CD4-positive, alpha-beta T cell treated with Interleukin-4 for 1 hour (primary cell): ENCODE measurements around the gene IFT172.
"Not testable (repeated sequence)": the region's sequence is repeated elsewhere in the genome, so short reads cannot be mapped to it uniquely, and the experiment has no call there.

Experiments
- DNase-seq, 2 donors: peaks; one replicate each; pipeline ENCODE4 v3.0.0-alpha.2; 2020 to 2022

Gene IFT172, protein sequence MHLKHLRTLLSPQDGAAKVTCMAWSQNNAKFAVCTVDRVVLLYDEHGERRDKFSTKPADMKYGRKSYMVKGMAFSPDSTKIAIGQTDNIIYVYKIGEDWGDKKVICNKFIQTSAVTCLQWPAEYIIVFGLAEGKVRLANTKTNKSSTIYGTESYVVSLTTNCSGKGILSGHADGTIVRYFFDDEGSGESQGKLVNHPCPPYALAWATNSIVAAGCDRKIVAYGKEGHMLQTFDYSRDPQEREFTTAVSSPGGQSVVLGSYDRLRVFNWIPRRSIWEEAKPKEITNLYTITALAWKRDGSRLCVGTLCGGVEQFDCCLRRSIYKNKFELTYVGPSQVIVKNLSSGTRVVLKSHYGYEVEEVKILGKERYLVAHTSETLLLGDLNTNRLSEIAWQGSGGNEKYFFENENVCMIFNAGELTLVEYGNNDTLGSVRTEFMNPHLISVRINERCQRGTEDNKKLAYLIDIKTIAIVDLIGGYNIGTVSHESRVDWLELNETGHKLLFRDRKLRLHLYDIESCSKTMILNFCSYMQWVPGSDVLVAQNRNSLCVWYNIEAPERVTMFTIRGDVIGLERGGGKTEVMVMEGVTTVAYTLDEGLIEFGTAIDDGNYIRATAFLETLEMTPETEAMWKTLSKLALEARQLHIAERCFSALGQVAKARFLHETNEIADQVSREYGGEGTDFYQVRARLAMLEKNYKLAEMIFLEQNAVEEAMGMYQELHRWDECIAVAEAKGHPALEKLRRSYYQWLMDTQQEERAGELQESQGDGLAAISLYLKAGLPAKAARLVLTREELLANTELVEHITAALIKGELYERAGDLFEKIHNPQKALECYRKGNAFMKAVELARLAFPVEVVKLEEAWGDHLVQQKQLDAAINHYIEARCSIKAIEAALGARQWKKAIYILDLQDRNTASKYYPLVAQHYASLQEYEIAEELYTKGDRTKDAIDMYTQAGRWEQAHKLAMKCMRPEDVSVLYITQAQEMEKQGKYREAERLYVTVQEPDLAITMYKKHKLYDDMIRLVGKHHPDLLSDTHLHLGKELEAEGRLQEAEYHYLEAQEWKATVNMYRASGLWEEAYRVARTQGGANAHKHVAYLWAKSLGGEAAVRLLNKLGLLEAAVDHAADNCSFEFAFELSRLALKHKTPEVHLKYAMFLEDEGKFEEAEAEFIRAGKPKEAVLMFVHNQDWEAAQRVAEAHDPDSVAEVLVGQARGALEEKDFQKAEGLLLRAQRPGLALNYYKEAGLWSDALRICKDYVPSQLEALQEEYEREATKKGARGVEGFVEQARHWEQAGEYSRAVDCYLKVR (N-terminal part only)

DNA sequence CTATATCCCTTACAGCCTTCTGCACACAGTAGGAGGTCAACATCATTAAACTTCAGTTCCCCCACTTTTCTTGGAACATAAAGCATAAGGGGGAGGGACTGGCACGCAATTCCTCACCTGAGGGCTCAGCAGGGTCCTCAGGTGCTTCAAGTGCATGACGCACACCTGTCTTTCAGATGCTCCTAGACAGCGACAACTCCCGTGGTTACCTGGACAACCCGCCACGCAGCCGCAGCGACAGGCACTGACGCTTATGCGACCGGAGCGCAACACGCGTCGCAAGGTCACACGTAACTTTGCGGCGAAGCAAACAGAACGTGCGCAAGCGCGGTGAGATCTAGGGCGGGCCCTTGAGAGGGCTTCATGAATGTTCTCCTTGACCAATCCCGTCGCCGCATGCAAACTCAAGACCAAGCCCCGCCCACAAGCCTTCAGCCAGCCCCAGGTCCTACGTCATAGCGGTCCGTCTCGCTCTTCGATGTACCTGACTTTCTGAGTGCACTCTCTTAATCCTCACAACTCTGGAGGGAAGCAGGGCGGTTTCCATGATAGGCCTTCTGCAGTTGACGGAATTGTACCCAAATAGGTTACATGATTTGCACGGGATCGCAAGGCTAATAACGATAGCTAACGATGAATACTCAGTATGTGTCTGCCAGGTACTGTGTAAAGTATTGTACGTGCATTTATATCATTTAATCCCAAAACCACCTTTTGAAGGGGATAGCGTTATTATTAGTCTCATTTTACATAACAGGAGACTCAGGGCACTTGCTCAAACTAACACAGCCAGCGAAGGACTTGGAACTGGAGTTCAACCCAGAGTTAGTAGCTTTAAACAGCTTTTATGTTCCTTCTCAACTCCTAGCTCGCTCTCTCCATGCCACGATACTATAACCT, at the start of gene IFT172:
TSS of gene IFT172 (minus strand) at position 246 of the 900 bp plus-strand sequence. CDS start at position 156, 90 bp downstream.
- DNase-seq: peak; percentile 99 to 100

GRCh38 chr2:27538839-27539450, 49.4 kb upstream of the IFT172 start:
- DNase-seq: not testable (repeated sequence)

GRCh38 chr2:27537287-27537686, 47.7 kb upstream of the IFT172 start:
- DNase-seq: no peak

DNA sequence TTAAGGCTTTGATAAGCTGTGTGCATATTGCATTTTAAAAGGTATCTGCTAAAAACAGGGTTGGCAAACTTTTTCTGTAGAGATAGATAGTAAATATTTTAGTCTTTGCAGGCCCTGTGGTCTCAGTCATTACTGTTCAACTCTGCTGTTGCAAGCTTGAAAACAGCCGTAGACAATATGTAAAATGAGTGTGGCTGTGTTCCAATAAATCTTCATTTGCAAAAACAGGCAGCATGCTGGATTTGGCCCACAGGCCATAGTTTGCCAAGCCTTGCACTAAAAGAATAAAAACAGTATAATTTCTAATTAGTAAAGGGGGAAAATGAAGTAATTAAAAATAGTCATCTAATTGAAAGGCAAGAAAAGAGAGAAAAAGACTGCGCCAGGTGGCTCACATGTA, 42.4 kb upstream of the IFT172 start:
- no peak for DNase-seq

- DNase-seq: no peak
Measured at GRCh38 chr2:27527182-27527581, 37.6 kb upstream of the IFT172 start.

- DNase-seq: no peak
Measured at GRCh38 chr2:27522400-27522945, 32.9 kb upstream of the IFT172 start.

GRCh38 chr2:27520316-27520715, 30.8 kb upstream of the IFT172 start:
- DNase-seq: no peak

DNA sequence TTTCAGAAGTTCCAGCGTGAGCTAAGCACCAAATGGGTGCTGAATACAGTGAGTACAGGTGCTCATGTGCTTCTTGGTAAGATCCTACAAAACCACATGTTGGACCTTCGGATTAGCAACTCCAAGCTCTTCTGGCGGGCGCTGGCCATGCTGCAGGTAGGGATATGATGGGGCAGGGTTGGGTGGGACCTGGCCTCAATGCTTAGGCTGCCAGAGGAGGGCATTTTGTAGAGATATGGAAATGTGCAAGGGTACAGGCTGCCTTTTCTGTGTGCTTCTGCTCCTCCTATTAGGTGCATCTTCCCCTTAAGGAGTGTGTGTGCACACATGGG, 29.2 kb upstream of the IFT172 start:
- no peak for DNase-seq

DNA sequence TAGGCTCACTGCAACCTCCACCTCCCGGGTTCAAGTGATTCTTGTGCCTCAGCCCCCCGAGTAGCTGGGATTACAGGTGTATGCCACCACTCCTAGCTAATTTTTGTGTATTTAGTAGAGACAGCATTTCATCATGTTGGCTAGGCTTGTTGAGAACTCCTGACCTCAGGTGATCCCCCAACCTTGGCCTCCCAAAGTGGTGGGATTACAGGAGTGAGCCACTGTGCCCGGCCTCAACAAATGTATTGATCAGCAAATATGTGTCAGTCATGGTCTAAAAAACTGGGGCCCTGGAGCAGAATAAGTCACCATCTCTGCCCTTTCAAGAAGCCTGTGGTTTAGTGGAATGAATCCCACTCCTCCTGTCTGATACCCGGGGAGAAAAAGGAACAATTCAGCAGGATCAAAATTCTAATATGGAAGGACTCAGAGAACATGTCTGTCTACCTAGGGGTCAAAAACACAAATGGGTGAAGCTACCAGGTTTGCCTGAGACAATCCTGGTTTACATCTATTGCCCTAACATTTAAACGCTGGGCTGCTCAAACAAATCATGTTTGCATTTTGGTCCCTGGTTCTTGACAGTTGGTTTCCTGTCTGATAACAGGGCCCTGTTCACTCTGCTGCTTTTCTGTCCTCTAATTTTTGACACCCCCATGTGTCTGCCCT, 28.7 kb upstream of the IFT172 start:
- DNase-seq: no peak

DNA sequence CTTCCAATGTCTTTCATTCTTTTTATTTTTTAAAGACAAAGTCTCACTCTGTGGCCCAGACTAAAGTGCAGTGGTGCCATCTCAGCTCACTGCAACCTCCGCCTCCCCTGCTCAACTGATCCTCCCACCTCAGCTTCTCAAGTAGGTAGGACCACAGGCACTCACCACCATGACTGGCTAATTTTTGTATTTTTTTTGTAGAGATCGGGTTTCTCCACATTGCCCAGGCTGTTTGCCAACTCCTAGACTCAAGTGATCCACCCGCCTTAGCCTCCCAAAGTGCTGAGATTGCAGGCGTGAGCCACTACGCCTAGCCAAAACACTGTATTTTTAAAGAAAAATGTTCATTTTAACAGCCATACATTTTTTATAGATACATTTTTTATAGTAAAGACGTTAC, 19.8 kb upstream of the IFT172 start:
- DNase-seq: no peak

DNA sequence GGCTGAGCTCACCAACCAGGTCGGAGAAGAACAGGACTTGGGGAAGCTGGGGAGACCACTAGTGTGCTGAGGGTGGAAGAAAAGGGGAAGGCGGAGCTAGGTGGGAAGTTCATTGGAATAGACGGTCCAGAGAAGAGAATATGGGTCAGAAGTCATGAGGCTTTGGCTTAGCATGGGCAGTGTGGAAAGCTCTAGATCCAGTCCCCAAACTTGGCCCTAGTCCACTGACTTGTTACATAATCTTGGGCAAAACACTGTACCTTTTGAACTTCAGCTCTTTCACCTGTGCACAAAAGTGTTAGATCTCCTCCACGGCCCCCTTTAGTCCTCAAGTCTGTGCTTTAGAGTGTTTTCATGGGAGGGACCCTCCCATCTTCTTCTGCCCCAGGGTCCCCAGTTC, 17.8 kb upstream of the IFT172 start:
- DNase-seq: no peak

DNA sequence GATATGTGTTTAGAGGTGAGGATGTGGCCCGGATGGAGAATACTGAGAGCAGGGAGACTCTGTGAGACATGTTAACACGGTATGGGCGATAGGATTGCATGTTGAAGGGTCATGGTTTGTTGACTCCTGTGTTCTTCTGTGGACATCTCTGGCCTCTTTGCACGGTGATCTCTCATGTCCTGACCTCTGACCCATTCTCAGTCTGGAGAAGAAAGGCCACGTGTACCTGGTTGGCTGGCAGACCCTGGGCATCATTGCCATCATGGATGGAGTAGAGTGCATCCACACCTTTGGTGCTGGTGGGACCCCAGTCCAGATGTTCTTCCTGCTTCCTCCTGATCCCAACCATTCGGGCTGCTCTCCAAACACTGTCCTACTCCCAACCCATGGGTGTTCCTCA, 17.0 kb upstream of the IFT172 start:
- DNase-seq: no peak

GRCh38 chr2:27502142-27502541, 12.6 kb upstream of the IFT172 start:
- DNase-seq: no peak

- DNase-seq: no peak
Measured at GRCh38 chr2:27501042-27501441, 11.5 kb upstream of the IFT172 start.

DNA sequence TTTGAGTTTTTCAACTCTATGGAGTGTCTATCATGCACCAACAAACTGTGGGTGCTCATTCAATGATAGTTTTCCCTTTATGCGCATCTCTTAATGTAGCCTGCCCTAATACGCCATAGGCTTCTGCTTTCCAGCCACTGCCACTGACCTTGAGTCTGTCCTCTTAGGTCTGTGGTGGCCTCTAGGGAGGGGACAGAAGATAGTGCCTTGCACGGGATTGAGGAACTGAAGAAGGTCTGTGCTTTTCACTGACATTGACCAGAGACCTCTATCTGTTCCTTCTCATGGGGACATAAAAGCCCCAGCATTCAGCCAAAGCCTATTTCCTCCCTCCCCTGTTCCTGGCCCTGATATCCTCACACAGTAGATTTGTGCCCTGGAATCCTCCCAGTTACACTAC, 9.4 kb upstream of the IFT172 start:
- no peak for DNase-seq

- DNase-seq: no peak
Measured at GRCh38 chr2:27497288-27497627, 7.7 kb upstream of the IFT172 start.

DNA sequence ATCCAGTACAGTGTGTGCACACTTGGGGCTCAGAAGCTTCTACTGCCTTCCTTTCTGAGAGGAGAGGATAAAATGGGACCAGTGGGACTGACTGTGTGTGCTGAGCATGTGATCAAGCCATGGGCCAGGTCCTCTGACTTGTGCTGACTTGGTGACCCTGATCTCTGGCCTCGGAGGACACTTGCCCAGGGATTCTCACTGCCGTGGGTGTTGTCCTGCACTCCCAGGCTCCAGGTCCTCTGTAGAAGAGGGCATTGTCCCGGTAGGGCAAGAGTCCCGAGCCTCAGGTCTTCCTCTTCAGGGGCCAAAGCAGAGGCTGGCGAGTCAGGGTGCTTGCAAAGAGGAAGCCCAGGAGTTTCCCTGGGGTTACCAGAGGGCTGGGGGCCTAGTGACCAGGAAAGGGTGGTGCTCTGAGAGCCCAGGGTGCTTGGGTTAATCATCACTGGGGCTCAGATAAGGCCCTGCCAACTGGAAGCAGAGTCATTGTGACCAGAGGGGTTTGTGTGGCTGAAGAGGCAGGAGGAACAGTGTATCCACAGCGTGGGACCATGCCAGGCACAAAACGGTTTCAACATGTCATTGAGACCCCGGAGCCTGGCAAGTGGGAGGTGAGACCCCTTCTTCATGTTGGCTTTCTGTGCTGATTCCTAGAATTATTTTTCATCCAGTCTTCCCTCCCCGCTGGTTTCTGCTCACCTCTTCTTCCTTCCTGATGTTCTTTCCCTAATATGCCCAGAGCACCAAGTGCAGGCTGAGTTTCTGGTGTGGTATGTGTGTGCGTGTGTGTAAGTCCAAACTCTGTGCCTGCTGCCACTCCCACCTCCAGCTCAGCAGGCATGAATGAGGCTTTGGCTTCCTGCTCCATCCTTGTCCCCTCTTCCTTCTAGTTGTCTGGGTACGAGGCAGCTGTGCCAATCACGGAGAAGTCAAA, 7.1 kb upstream of the IFT172 start, which contains the start of gene GCKR:
TSS of gene GCKR (plus strand) at position 483 of the 931 bp plus-strand sequence. CDS start at position 549, 66 bp downstream.
- DNase-seq: peak in 1 of 2 donors; percentile 46

DNA sequence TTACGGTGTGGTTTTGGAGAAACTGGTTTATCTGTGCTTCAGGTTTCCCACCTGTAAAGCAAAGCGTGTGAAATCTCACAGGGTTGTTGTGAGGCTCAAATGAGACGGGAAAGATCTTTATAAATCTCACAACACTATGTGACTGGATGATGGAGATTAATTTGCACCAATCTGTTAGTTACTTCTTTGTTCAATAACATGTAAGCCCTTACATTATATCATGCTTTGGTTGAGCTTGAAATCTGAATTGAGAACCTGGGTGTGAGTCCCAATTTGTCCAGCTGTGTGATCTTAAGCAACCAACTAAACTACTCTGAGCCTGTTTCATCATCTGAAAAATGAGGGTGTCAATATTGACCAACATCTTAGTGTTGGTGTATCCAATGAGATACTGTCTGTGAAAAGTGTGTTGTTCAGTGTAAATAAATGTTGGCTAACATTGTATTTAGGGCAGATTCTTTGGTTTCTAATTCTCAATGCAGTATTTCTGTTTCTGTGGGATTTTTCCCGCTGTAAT, 6.4 kb upstream of the IFT172 start:
- no peak for DNase-seq

DNA sequence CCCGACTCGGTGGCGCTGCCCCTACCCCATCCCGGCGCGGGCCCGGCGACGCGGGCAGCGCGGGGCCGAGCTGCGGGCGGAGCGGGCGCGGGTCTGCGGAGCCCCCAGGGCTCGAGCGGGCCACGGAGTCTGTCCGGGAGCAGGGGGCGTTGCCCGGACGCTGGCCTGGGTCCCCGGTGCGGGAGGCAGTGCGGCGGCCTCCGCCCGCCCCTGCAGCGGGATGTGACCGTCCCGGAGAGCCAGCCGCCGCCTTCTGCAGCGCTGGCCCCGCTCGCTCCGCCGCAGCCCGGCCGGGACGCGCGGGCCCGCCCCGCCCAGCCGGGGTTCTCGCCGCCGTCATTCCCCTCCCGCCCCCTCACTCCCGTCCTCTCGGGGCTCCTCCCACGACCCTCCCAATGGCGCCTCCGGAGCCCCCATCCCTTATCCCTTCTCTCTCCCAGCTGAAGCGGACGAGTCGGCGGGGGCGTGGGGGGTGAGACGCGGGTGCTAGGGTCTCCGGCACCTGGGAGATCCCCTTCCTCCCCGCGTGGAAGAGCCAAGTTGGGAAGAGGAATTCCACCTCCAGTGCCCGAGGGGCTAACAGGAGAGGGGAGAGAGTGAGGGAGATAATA, 5.5 kb upstream of the IFT172 start, which contains the start of gene FNDC4:
TSS of gene FNDC4 (minus strand) at position 257 of the 611 bp plus-strand sequence. CDS start 521 bp downstream, outside the sequence.
- DNase-seq: peak in 1 of 2 donors; percentile 15
